ENCODE data around the gene FAM240B. TPM values are rescaled to one million over a fixed set of nuclear protein-coding genes. Genes with fewer than 3 reads are reported as not detected.

FAM240B gene
- not detected for polyA plus RNA-seq (2012; ENCODE audit: low read depth, missing spikeins)

- DNase-seq (ENCODE audit: insufficient read length, low spot score) (no peak), FAIRE-seq (no peak)
- TF ChIP-seq POU2F2 (IDR thresholded peaks at IDR 0.05; ENCODE audit: low read depth, low read length) (no peak), PAX5 (IDR thresholded peaks at IDR 0.05; ENCODE audit: insufficient read depth, low read length, severe bottlenecking) (no peak), POLR2AphosphoS5 (IDR thresholded peaks at IDR 0.05; ENCODE audit: low read depth, low read length) (no peak), POLR2A (IDR thresholded peaks at IDR 0.05; ENCODE audit: low read depth, low read length) (no peak), SPI1 (IDR thresholded peaks at IDR 0.05; ENCODE audit: low read depth, low read length) (no peak), TAF1 (IDR thresholded peaks at IDR 0.05; ENCODE audit: low read depth, low read length) (no peak)
Measured at GRCh38 chr9:38720083-38720745, at the start of gene FAM240B. Gene FAM240B, minus strand, starts transcription at chr9:38720133. Its CDS starts 16,134 bp downstream, at chr9:38703999.

DNA sequence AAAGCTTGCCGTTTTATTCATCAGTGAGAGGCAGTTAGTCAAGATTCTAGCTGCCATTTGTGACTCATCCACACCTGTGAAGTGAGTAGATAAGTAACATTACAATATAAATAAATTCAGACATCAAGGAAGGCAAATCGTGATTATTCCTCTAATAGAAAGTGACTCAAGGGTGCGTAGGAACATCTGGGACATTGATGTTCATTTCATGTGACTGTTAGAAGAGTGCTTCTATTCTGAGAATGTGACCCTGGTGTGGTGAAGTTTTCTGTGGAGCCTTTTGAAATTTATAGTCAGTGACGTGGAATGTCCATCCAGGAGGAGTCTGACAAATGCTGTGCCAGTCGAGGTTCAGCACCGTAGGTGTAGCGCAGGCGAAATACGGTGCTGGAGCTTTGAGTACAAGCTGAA, 48.4 kb upstream of the FAM240B start:
- FAIRE-seq (no peak), DNase-seq (ENCODE audit: insufficient read length, low spot score) (no peak)
- no peak for TF ChIP-seq POU2F2 (IDR thresholded peaks at IDR 0.05; ENCODE audit: low read depth, low read length)
- TF ChIP-seq PAX5 (IDR thresholded peaks at IDR 0.05; ENCODE audit: insufficient read depth, low read length, severe bottlenecking) = no peak
- no peak for TF ChIP-seq TAF1 (IDR thresholded peaks at IDR 0.05; ENCODE audit: low read depth, low read length)

DNA sequence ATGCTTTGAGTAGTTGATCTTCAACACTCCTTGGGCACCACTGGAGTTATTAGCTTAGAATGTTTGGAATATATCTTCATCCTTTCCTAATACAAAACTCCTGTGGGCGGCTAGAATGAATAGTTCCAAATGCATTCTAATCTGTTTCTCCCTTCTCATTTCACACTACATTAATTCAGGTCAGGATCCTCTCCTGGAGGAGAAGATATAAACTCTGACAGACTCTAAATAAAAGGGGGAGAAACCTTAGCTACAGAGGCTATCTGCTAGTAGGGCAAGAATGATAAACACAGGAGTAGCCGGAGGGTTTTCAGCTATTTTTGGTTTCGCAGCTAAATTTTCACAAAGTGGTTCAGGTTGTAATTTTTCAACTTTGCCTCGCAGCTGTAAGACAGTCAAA, 45.2 kb upstream of the FAM240B start:
- FAIRE-seq (no peak), DNase-seq (ENCODE audit: insufficient read length, low spot score) (no peak)
- TF ChIP-seq TAF1 (IDR thresholded peaks at IDR 0.05; ENCODE audit: low read depth, low read length) (no peak), POU2F2 (IDR thresholded peaks at IDR 0.05; ENCODE audit: low read depth, low read length) (no peak)

DNA sequence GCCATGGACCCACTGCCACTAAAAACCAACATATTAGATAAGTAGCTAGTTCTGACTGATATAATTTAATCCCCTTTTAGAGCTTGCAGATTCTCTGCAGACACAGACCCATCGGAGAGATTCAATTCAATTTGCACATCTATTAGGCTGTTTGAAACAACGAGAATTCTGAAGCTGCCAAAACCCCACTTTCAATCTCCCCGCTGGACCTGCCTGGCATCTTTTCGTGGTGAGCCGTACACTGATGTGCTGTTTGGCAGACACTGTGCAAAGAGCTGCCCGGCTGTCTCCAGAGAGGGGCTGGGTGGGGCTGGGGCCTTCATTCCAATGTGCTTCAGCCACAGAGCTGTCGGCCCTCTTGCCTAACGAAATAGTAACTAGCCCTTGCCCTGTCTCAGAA, 42.1 kb upstream of the FAM240B start:
- no peak for DNase-seq (ENCODE audit: insufficient read length, low spot score)
- TF ChIP-seq TAF1 (IDR thresholded peaks at IDR 0.05; ENCODE audit: low read depth, low read length) (no peak), PAX5 (IDR thresholded peaks at IDR 0.05; ENCODE audit: insufficient read depth, low read length, severe bottlenecking) (no peak), POLR2A (IDR thresholded peaks at IDR 0.05; ENCODE audit: low read depth, low read length) (no peak), SPI1 (IDR thresholded peaks at IDR 0.05; ENCODE audit: low read depth, low read length) (no peak), POLR2AphosphoS5 (IDR thresholded peaks at IDR 0.05; ENCODE audit: low read depth, low read length) (no peak)
- no peak for FAIRE-seq

- FAIRE-seq (no peak), DNase-seq (ENCODE audit: insufficient read length, low spot score) (no peak)
- TF ChIP-seq TAF1 (IDR thresholded peaks at IDR 0.05; ENCODE audit: low read depth, low read length) = no peak
- TF ChIP-seq SPI1 (IDR thresholded peaks at IDR 0.05; ENCODE audit: low read depth, low read length) = no peak
- no peak for TF ChIP-seq POU2F2 (IDR thresholded peaks at IDR 0.05; ENCODE audit: low read depth, low read length)
- TF ChIP-seq POLR2AphosphoS5 (IDR thresholded peaks at IDR 0.05; ENCODE audit: low read depth, low read length) = no peak
- no peak for TF ChIP-seq POLR2A (IDR thresholded peaks at IDR 0.05; ENCODE audit: low read depth, low read length)
- no peak for TF ChIP-seq PAX5 (IDR thresholded peaks at IDR 0.05; ENCODE audit: insufficient read depth, low read length, severe bottlenecking)
Measured at GRCh38 chr9:38761339-38761738, 41.4 kb upstream of the FAM240B start.

GRCh38 chr9:38756702-38757101, 36.8 kb upstream of the FAM240B start:
- TF ChIP-seq SPI1 (IDR thresholded peaks at IDR 0.05; ENCODE audit: low read depth, low read length) (no peak), POU2F2 (IDR thresholded peaks at IDR 0.05; ENCODE audit: low read depth, low read length) (no peak), POLR2AphosphoS5 (IDR thresholded peaks at IDR 0.05; ENCODE audit: low read depth, low read length) (no peak), PAX5 (IDR thresholded peaks at IDR 0.05; ENCODE audit: insufficient read depth, low read length, severe bottlenecking) (no peak), TAF1 (IDR thresholded peaks at IDR 0.05; ENCODE audit: low read depth, low read length) (no peak), POLR2A (IDR thresholded peaks at IDR 0.05; ENCODE audit: low read depth, low read length) (no peak)
- DNase-seq (ENCODE audit: insufficient read length, low spot score) = no peak
- FAIRE-seq = no peak

DNA sequence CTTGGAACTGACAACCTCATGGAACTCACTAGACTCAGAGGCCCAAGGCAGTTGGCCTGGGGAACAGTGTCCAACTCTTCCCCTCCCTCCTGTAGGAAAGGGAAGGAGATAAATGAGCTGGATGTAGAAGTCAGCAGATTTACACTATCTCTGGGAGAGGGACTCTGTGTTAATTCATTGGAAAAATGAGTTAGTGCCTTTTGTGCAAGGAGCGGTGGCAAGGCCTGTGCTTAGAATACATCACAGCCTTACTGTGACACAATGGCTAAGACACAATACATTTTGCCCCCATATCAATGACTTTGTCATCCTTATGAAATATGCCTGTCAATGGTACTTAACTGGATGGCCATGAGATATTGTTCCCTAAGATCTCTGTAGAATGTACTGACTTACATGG, 28.0 kb upstream of the FAM240B start:
- DNase-seq (ENCODE audit: insufficient read length, low spot score) (no peak), FAIRE-seq (no peak)
- TF ChIP-seq POLR2A (IDR thresholded peaks at IDR 0.05; ENCODE audit: low read depth, low read length) (no peak), SPI1 (IDR thresholded peaks at IDR 0.05; ENCODE audit: low read depth, low read length) (no peak), POLR2AphosphoS5 (IDR thresholded peaks at IDR 0.05; ENCODE audit: low read depth, low read length) (no peak), PAX5 (IDR thresholded peaks at IDR 0.05; ENCODE audit: insufficient read depth, low read length, severe bottlenecking) (no peak), TAF1 (IDR thresholded peaks at IDR 0.05; ENCODE audit: low read depth, low read length) (no peak), POU2F2 (IDR thresholded peaks at IDR 0.05; ENCODE audit: low read depth, low read length) (no peak)

GRCh38 chr9:38747067-38747466, 27.1 kb upstream of the FAM240B start:
- no peak for FAIRE-seq
- no peak for DNase-seq (ENCODE audit: insufficient read length, low spot score)
- TF ChIP-seq POU2F2 (IDR thresholded peaks at IDR 0.05; ENCODE audit: low read depth, low read length) = no peak
- no peak for TF ChIP-seq TAF1 (IDR thresholded peaks at IDR 0.05; ENCODE audit: low read depth, low read length)
- no peak for TF ChIP-seq PAX5 (IDR thresholded peaks at IDR 0.05; ENCODE audit: insufficient read depth, low read length, severe bottlenecking)
- TF ChIP-seq POLR2A (IDR thresholded peaks at IDR 0.05; ENCODE audit: low read depth, low read length) = no peak
- no peak for TF ChIP-seq SPI1 (IDR thresholded peaks at IDR 0.05; ENCODE audit: low read depth, low read length)
- no peak for TF ChIP-seq POLR2AphosphoS5 (IDR thresholded peaks at IDR 0.05; ENCODE audit: low read depth, low read length)

GRCh38 chr9:38746303-38746702, 26.4 kb upstream of the FAM240B start:
- no peak for FAIRE-seq
- no peak for TF ChIP-seq SPI1 (IDR thresholded peaks at IDR 0.05; ENCODE audit: low read depth, low read length)
- TF ChIP-seq TAF1 (IDR thresholded peaks at IDR 0.05; ENCODE audit: low read depth, low read length) = no peak
- TF ChIP-seq POU2F2 (IDR thresholded peaks at IDR 0.05; ENCODE audit: low read depth, low read length) = no peak
- TF ChIP-seq PAX5 (IDR thresholded peaks at IDR 0.05; ENCODE audit: insufficient read depth, low read length, severe bottlenecking) = no peak
- no peak for TF ChIP-seq POLR2AphosphoS5 (IDR thresholded peaks at IDR 0.05; ENCODE audit: low read depth, low read length)
- no peak for TF ChIP-seq POLR2A (IDR thresholded peaks at IDR 0.05; ENCODE audit: low read depth, low read length)
- no peak for DNase-seq (ENCODE audit: insufficient read length, low spot score)

GRCh38 chr9:38744484-38744883, 24.6 kb upstream of the FAM240B start:
- no peak for DNase-seq (ENCODE audit: insufficient read length, low spot score)
- TF ChIP-seq POLR2A (IDR thresholded peaks at IDR 0.05; ENCODE audit: low read depth, low read length) = no peak
- TF ChIP-seq PAX5 (IDR thresholded peaks at IDR 0.05; ENCODE audit: insufficient read depth, low read length, severe bottlenecking) = no peak
- TF ChIP-seq TAF1 (IDR thresholded peaks at IDR 0.05; ENCODE audit: low read depth, low read length) = no peak
- TF ChIP-seq SPI1 (IDR thresholded peaks at IDR 0.05; ENCODE audit: low read depth, low read length) = no peak
- TF ChIP-seq POU2F2 (IDR thresholded peaks at IDR 0.05; ENCODE audit: low read depth, low read length) = no peak
- no peak for TF ChIP-seq POLR2AphosphoS5 (IDR thresholded peaks at IDR 0.05; ENCODE audit: low read depth, low read length)
- FAIRE-seq = no peak

All from GM12891 (cell line).